GM18519 (cell line): ENCODE results near the gene ST7L.
"Not testable (repeated sequence)": the region's sequence is repeated elsewhere in the genome, so short reads cannot be mapped to it uniquely, and the experiment has no call there.

Source experiments
- ATAC-seq: cut with Tn5 transposase; IDR thresholded peaks from one replicate; pipeline ENCODE4 v1.9.1; 2021; ENCODE audit warnings: mild to moderate bottlenecking, moderate library complexity; ENCODE audit not compliant: unreplicated experiment, low FRiP score

The ST7L gene

DNA sequence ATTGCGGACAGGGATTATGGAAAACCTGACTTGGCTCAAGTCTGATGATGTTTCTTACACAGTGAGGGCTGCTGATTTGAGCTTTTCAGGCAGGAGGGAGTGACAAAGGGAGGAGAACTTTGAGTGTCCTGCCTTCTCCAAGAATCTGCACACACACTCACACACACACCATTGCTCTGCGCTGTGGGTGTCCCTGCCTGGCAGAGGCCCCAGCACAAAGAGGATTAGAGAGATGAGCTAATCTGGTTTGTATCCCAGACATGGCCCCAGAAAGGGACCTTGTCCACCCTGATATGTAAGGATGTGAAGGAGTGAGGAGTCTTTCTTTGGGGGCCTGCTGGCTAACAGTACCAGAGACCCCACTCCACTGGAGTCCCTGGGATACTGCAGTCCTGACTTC, 116.1 kb downstream of the ST7L start:
- no peak for ATAC-seq

DNA sequence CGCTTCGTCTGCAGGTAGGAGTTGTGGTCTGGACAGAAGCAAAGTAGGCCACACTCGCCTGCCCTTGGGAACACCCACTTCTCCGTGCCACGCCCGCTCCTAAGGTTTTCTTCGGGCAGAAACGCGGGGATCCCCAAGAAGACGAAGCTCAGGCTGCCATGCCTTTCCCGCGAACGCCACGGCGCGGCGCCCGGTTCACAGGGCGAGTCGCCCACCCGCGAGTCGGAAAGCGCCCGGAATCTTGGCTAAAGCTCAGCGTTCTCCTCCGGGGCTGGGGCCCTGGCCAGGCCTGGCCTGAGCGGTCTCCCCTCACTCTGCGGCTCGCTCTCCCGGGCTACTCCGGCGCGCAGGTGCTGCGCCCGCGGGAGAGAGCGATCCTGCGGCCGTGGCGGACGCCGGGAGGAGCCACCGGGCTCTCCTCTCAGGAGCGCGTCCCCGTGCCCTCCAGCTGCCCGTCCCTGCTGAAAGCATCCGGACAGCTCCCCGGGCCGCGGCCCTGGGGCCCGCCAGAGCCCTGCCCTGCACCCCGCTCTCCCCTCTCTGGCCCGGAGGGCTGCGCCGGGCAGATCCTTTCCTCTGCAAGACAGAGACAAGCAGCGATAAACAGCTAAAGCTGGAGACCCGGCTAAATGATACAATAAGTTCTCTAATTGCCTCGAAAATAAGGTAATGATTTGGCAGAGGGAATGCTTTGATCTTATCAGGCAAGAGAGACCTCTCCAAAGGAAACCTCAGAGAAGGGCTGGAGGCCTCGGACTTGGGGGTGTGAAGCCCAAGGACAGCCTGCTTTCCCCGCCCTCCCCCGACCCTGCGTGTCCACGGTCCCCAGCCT, 116.9 kb downstream of the ST7L start:
- no peak for ATAC-seq

DNA sequence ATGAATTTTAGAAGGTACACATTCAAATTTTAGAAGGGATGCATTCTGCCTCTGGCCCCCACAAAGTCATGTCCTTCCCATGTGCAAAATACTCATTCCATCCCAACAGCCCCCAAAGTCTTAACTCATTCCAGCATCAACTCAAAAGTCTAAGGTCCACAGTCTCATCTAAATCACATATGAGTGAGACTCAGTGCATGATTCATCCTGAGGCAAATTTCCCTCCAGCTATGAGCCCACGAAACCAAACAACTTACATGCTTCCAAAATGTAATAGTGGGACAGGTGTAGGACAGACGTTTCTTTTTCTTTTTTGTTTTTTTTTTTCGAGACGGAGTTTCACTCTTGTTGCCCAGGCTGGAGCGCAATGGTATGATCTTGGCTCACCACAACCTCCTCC, 122.7 kb downstream of the ST7L start:
- ATAC-seq, result no peak

DNA sequence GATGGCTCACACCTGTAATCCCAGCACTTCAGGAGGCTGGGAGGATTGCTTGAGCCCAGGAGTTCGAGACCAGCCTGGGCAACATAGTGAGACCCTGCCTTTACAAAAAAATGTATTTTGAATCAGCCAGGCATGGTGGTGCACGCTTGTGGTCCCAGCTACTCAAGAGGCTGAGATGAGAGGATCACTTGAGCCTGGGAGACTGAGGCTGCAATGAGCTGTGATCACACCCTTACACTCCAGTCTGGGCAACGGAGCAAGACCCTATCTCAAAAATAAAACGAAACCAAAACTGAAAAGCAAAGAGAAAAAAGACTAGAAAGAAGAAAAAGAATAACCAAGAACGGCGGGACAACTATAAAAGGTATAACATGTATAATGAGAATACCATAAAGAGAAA, 125.6 kb downstream of the ST7L start:
- no peak for ATAC-seq

DNA sequence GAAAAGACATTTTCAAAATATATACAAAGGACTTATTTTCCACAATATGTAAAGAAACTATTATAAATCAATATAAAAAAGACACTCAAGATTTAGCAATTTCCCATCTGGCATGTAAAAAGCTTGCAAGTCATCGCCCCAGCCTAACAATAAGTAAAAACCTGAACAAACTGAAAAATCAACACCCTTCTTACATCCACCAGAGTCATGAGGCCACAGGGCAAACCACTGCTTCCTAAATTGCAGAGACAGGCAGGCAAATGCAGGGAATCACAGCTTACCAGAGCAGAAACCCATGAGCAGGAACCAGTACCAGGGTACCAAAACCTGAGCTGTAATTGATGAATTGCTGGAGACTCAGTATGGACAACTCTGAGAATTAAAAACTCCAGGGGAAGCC, 126.9 kb downstream of the ST7L start:
- ATAC-seq, result no peak

DNA sequence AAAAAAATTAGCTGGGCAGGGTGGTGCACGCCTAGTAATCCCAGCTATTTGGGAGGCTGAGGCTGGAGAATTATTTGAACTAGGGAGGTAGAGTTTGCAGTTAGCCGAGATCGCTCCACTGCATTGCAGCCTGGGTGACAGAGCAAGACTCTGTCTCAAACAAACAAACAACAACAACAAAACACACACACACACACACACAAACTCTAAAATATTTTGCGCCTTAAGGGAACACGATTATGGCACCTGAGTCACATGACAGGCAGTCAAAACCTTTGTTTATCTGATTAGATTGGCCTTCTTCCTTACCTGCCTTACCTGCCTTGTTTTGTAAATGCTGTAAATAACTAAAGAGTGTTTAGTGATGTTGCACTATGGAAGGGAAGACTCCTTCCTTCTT, 130.8 kb downstream of the ST7L start:
- no peak for ATAC-seq

DNA sequence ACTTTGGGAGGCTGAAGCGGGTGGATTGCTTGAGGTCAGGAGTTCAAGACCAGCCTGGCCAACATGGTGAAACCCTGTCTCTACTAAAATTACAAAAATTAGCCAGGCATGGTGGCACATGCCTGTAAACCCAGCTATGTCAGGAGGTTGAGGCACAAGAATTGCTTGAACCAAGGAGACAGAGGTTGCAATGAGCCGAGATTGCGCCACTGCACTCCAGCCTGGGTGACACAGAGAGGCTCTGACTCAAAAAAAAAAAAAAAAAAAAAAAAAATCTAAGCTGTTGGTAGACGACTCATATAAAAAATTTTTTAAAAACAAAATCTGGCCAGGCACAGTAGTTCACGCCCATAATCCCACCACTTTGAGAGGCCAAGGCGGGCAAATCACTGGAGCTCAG, 131.3 kb downstream of the ST7L start:
- ATAC-seq, result not testable (repeated sequence)

DNA sequence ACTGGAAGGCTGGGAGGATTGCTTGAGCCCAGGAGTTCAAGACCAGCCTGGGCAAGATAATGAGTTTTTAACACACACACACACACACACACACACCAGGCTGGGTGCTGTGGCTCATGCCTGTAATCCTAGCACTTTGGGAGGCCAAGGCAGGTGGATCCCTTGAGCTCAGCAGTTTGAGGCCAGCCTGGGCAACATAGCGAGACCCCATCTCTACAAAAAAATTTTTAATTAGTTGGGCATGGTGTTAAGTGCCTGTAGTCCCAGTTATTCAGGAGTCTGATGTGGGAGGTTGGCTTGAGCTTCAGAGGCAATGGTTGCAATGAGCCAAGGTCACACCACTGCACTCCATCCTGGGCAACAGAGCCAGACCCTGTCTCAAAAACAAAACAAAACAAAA, 132.9 kb downstream of the ST7L start:
- not testable (repeated sequence) for ATAC-seq

DNA sequence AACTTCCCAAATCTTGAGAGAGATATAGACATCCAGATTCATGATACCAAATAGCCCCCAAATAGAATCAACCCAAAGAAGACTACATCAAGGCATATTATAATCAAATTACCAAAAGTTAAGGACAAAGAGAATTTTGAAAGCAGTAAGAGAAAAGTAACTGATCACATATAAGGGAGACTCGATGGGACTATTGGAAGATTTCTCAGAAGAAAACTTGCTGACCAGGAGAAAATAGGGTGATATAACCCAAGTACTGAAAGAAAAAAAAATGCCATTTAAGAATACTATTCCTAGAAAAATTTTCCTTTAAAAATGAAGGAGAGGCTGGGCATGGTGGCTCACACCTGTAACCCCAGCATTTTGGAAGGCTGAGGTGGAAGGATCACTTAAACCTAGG, 140.6 kb downstream of the ST7L start:
- ATAC-seq, result no peak

DNA sequence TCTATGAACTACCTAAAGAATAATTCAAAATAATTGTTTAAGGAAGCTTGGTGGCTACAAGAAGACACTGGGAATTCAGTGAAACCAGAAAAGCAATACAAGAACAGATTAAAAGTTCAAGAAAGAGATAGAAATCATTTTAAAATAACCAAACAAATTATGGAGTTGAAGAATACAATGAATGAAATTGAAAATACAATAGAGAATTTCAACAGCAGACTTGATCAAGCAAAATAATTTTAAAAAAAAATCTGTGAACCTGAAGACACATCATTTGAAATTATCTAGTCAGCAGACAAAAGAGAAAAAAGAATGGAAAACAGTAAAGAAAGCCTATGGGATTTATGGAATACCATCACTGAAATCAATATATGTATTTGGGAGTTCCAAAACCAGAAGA, 141.4 kb downstream of the ST7L start:
- no peak for ATAC-seq
